ENCODE data around the gene TENM3. TPM values are rescaled to one million over a fixed set of nuclear protein-coding genes. Genes with fewer than 3 reads are reported as not detected.

TENM3 gene
- total RNA-seq, 1 experiment from 2014 or later: 71.0 TPM

DNA sequence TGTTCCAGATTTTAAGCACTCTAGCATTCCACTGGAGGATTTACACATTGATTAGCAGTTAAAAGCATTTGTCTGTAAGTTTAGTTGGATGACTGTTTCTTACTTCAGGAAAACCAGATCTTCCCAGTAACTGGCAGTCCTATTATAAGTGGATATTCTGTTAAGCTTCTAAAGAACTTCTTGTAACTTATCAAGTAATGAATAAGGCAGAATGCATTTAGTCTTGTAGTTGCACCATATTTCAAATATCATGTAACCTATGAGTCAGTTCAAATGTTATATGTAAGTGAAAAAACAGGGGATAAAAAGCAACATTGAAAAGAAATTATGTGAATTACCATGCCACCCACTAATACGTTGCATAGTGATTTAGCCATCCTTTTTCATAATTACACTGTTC, 30.2 kb upstream of the TENM3 start:
- H3K4me3 Mint-ChIP-seq: no peak overlapping the region
- POLR2A ChIA-PET: no interaction called here

DNA sequence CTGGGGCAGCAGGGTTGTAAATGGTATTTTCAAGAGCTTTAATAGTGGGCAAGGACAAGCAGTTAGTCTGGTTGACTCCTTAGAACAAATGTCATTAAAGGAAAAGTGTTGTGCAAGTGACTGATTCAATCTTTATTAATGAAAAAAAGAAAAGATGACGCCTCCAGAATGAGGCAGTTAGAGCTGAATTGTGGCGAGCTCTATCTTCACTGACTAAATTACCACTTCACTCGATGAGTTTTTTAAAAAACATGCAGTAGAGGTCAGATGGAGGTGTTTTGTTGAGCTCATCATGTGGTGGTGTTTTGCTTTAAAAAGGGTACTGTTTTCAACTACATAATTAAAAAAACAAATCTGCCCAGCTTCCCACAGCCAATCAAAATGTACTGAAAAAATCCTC, 28.1 kb upstream of the TENM3 start:
- H3K27ac Mint-ChIP-seq: peak overlapping the region; percentile 30; the same call in 1 of the 2 replicates
- POLR2A ChIA-PET: no interaction called here
- CTCF ChIA-PET: no interaction called here
- H3K27me3 Mint-ChIP-seq (ENCODE audit: low read depth): no peaks in the 10 kb centered on the region
- no peaks in the 10 kb centered on the region for H3K36me3 Mint-ChIP-seq
- peaks cover 26% of the 10 kb centered on the region for H3K4me1 Mint-ChIP-seq
- peaks cover 4% of the 10 kb centered on the region; the same call in 1 of the 2 replicates for H3K9me3 Mint-ChIP-seq
- ATAC-seq: no peak
- H3K4me3 Mint-ChIP-seq: no peak overlapping the region
- no peak for DNase-seq (ENCODE audit: low spot score)
- TF ChIP-seq RORB (CRISPR knock-in tag; IDR thresholded peaks at IDR 0.05) (no peak), ZNF121 (CRISPR knock-in tag; IDR thresholded peaks at IDR 0.05) (no peak), NFATC4 (CRISPR knock-in tag; IDR thresholded peaks at IDR 0.05) (no peak), TEAD1 (CRISPR knock-in tag; IDR thresholded peaks at IDR 0.05) (no peak), SP1 (CRISPR knock-in tag; conservative IDR thresholded peaks at IDR 0.05) (no peak), ETV6 (CRISPR knock-in tag; IDR thresholded peaks at IDR 0.05) (no peak), FOXJ3 (CRISPR knock-in tag; IDR thresholded peaks at IDR 0.05; ENCODE audit: borderline replicate concordance) (no peak), NR2C2 (CRISPR knock-in tag; IDR thresholded peaks at IDR 0.05) (no peak), GRHL2 (CRISPR knock-in tag; IDR thresholded peaks at IDR 0.05; ENCODE audit: insufficient replicate concordance, severe bottlenecking) (no peak), MYBL2 (CRISPR knock-in tag; IDR thresholded peaks at IDR 0.05) (no peak), ZBTB21 (CRISPR knock-in tag; IDR thresholded peaks at IDR 0.05; ENCODE audit: borderline replicate concordance) (no peak)
- TF ChIP-seq, protein P1, sequence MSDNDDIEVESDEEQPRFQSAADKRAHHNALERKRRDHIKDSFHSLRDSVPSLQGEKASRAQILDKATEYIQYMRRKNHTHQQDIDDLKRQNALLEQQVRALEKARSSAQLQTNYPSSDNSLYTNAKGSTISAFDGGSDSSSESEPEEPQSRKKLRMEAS (CRISPR knock-in tag; IDR thresholded peaks at IDR 0.05): no peak
- TF ChIP-seq, protein P2, sequence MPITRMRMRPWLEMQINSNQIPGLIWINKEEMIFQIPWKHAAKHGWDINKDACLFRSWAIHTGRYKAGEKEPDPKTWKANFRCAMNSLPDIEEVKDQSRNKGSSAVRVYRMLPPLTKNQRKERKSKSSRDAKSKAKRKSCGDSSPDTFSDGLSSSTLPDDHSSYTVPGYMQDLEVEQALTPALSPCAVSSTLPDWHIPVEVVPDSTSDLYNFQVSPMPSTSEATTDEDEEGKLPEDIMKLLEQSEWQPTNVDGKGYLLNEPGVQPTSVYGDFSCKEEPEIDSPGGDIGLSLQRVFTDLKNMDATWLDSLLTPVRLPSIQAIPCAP (CRISPR knock-in tag; IDR thresholded peaks at IDR 0.05): no peak

More for the DNA sequence above, 30.2 kb upstream of the TENM3 start:
- Mint-ChIP-seq H3K27me3 (ENCODE audit: low read depth) (no peaks in the 10 kb centered on the region), H3K9me3 (no peaks in the 10 kb centered on the region), H3K4me1 (peaks cover 41% of the 10 kb centered on the region), H3K27ac (no peak overlapping the region), H3K36me3 (no peaks in the 10 kb centered on the region)
- DNase-seq (ENCODE audit: low spot score): no peak
- no peak for ATAC-seq
- no peak for TF ChIP-seq NR1H2 (CRISPR knock-in tag; IDR thresholded peaks at IDR 0.05)
- no peak for TF ChIP-seq ZNF317 (CRISPR knock-in tag; IDR thresholded peaks at IDR 0.05; ENCODE audit: borderline replicate concordance, low read depth)
- TF ChIP-seq, protein P3, sequence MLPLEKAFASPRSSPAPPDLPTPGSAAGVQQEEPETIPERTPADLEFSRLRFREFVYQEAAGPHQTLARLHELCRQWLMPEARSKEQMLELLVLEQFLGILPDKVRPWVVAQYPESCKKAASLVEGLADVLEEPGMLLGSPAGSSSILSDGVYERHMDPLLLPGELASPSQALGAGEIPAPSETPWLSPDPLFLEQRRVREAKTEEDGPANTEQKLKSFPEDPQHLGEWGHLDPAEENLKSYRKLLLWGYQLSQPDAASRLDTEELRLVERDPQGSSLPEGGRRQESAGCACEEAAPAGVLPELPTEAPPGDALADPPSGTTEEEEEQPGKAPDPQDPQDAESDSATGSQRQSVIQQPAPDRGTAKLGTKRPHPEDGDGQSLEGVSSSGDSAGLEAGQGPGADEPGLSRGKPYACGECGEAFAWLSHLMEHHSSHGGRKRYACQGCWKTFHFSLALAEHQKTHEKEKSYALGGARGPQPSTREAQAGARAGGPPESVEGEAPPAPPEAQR (CRISPR knock-in tag; IDR thresholded peaks at IDR 0.05): no peak
- no peak for TF ChIP-seq ZNF416 (CRISPR knock-in tag; IDR thresholded peaks at IDR 0.05)
- TF ChIP-seq, protein P4, sequence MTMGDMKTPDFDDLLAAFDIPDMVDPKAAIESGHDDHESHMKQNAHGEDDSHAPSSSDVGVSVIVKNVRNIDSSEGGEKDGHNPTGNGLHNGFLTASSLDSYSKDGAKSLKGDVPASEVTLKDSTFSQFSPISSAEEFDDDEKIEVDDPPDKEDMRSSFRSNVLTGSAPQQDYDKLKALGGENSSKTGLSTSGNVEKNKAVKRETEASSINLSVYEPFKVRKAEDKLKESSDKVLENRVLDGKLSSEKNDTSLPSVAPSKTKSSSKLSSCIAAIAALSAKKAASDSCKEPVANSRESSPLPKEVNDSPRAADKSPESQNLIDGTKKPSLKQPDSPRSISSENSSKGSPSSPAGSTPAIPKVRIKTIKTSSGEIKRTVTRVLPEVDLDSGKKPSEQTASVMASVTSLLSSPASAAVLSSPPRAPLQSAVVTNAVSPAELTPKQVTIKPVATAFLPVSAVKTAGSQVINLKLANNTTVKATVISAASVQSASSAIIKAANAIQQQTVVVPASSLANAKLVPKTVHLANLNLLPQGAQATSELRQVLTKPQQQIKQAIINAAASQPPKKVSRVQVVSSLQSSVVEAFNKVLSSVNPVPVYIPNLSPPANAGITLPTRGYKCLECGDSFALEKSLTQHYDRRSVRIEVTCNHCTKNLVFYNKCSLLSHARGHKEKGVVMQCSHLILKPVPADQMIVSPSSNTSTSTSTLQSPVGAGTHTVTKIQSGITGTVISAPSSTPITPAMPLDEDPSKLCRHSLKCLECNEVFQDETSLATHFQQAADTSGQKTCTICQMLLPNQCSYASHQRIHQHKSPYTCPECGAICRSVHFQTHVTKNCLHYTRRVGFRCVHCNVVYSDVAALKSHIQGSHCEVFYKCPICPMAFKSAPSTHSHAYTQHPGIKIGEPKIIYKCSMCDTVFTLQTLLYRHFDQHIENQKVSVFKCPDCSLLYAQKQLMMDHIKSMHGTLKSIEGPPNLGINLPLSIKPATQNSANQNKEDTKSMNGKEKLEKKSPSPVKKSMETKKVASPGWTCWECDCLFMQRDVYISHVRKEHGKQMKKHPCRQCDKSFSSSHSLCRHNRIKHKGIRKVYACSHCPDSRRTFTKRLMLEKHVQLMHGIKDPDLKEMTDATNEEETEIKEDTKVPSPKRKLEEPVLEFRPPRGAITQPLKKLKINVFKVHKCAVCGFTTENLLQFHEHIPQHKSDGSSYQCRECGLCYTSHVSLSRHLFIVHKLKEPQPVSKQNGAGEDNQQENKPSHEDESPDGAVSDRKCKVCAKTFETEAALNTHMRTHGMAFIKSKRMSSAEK (CRISPR knock-in tag; IDR thresholded peaks at IDR 0.05; ENCODE audit: borderline replicate concordance): no peak
- no peak for TF ChIP-seq CBFB (CRISPR knock-in tag; IDR thresholded peaks at IDR 0.05; ENCODE audit: low read depth)
- TF ChIP-seq ZNF396 (CRISPR knock-in tag; IDR thresholded peaks at IDR 0.05; ENCODE audit: borderline replicate concordance): no peak
- no peak for TF ChIP-seq KAT7 (CRISPR knock-in tag; IDR thresholded peaks at IDR 0.05; ENCODE audit: borderline replicate concordance)
- no peak for TF ChIP-seq NFE2L1 (CRISPR knock-in tag; IDR thresholded peaks at IDR 0.05)
- TF ChIP-seq, protein P5, sequence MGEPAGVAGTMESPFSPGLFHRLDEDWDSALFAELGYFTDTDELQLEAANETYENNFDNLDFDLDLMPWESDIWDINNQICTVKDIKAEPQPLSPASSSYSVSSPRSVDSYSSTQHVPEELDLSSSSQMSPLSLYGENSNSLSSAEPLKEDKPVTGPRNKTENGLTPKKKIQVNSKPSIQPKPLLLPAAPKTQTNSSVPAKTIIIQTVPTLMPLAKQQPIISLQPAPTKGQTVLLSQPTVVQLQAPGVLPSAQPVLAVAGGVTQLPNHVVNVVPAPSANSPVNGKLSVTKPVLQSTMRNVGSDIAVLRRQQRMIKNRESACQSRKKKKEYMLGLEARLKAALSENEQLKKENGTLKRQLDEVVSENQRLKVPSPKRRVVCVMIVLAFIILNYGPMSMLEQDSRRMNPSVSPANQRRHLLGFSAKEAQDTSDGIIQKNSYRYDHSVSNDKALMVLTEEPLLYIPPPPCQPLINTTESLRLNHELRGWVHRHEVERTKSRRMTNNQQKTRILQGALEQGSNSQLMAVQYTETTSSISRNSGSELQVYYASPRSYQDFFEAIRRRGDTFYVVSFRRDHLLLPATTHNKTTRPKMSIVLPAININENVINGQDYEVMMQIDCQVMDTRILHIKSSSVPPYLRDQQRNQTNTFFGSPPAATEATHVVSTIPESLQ (CRISPR knock-in tag; IDR thresholded peaks at IDR 0.05): no peak
- TF ChIP-seq, protein P6, sequence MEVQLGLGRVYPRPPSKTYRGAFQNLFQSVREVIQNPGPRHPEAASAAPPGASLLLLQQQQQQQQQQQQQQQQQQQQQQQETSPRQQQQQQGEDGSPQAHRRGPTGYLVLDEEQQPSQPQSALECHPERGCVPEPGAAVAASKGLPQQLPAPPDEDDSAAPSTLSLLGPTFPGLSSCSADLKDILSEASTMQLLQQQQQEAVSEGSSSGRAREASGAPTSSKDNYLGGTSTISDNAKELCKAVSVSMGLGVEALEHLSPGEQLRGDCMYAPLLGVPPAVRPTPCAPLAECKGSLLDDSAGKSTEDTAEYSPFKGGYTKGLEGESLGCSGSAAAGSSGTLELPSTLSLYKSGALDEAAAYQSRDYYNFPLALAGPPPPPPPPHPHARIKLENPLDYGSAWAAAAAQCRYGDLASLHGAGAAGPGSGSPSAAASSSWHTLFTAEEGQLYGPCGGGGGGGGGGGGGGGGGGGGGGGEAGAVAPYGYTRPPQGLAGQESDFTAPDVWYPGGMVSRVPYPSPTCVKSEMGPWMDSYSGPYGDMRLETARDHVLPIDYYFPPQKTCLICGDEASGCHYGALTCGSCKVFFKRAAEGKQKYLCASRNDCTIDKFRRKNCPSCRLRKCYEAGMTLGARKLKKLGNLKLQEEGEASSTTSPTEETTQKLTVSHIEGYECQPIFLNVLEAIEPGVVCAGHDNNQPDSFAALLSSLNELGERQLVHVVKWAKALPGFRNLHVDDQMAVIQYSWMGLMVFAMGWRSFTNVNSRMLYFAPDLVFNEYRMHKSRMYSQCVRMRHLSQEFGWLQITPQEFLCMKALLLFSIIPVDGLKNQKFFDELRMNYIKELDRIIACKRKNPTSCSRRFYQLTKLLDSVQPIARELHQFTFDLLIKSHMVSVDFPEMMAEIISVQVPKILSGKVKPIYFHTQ (CRISPR knock-in tag; IDR thresholded peaks at IDR 0.05): no peak
- no peak for TF ChIP-seq ZNF138 (CRISPR knock-in tag; conservative IDR thresholded peaks at IDR 0.05)
- CTCF ChIA-PET: no interaction called here
